Measurements from ENCODE around the gene GLI3.
A peak's percentile ranks its signal among the peaks of the same experiment; 100 is the strongest.
"Not testable (repeated sequence)": the region's sequence is repeated elsewhere in the genome, so short reads cannot be mapped to it uniquely, and the experiment has no call there.

GLI3 gene

DNA sequence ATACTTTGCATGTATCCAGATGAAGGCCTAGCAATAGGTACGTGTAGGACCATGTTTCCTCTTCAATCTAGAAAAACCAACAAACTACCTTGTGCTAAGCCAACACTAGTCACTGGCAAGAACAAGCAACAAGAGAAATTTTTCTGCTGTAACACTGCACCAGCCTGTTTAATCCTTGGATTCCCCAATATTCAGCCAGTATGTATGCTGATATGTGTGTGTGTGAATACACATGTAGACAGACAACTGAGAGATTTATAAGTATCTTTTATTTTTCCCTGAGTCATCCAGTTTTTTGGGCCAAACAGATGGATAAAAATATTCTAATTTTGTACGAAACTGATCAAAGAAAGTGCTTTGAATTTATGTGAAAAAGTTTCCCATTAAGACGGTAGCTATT lies 26.2 kb downstream of the GLI3 start:
- peak; percentile 48 for DNase-seq

DNA sequence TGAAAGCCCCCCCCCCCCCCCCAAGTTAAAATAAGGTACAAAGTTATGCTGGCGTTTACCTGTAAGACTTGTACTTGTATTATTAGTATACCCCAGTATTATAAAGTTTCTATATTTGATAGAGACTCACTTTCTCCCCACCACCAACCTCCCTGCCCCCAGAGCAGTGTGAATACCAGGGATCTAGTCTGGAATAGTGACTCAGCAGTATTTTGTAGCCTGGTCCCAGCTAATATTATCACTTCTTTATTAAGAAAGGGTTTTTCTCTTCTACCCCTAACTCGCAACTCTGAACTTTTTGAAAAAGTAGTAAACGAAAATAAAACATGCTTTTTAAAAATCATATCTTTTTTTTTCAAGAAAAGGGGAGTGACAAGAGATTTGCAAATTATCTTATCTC lies 26.7 kb downstream of the GLI3 start:
- peak; percentile 36 for DNase-seq

DNA sequence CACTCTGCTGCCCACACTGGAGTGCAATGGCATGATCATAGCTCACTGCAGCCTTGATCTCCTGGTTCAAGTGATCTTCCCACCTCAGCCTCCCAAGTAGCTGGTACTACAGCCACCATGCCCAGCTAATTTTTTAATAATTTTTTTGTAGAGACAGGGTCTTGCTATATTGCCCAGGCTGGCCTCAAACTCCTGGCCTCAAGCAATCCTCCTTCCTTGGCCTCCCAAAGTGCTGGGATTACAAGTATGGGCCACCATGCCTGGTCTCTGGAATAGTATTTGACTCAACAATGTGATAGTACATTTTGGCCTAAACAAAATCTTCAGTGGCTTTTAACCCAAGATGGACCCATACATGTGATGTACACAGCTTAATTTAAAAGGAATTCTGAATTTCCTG lies 27.9 kb downstream of the GLI3 start:
- DNase-seq: not testable (repeated sequence)

DNA sequence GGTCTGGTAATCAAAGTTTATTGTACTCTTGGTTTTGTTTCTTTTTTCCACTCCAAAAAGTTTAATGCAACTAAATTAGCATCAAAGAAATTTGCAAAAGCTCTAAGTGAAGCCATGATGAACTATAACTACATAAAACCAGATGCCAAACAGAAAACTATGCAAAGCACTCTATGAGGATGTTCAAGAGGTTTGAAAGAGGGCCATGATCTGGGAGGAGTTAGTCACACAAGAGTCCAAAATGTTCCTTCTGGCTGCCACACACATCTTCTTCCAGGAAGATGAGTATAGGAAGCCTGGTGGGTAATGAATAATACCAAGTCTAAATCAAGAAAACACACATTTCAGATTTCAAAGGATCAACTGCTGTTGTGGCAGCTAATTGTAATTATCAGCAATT lies 28.4 kb downstream of the GLI3 start:
- DNase-seq: peak; percentile 64

DNA sequence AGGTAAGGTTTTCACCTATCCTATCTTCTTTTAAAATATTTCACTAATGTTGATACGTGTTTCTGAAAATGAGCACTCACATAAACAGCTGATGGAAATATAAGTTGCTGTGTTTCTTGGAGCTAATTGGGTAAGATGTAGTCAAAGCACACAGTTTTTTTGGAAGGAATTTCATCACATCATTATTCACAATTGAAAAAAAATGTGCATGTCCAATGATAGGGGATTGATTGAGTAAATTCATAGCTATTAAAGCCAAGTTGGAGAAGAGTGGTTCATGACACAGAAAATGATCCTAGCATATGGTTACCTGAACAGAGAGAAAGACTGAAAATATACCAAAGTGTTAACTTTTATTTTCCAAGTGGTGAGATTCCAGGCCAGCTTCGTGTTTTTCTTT lies 29.6 kb downstream of the GLI3 start:
- DNase-seq: no peak

DNA sequence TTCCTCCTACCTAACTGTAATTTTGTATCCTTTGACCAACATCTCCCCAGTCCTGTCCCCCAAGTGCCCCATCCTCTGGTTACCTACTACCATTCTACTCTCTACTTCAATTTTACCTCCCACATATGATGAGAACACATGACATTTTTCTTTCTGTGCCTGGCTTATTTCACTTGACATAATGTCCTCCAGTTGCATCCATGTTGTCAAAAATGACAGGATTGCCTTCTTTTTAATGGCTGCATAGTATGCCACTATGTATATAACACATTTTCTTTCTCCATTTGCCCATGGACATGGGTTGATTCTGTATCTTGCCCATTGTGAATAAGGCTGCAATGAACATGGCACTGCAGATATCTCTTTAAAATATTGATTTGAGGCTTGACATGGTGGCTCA lies 33.7 kb downstream of the GLI3 start:
- DNase-seq: no peak

DNA sequence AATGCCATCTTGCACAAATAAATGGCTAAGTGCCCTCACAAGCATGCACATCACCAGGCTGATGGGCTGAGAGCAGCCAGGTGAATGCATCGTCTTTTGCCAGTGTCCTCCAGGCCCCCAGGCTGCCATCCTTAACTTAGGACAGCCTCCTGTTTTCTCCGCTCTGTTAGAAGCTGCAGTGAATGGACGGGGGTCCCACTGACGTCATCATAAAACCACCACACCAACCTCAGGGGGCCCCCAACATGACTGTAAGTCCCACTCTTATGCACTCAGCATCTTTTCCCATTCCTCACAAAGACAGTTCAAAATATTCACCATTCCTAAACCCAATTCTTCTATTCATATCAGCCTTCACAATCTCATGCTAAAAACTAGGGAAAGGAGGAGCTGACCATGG lies 34.4 kb downstream of the GLI3 start:
- DNase-seq: no peak

DNA sequence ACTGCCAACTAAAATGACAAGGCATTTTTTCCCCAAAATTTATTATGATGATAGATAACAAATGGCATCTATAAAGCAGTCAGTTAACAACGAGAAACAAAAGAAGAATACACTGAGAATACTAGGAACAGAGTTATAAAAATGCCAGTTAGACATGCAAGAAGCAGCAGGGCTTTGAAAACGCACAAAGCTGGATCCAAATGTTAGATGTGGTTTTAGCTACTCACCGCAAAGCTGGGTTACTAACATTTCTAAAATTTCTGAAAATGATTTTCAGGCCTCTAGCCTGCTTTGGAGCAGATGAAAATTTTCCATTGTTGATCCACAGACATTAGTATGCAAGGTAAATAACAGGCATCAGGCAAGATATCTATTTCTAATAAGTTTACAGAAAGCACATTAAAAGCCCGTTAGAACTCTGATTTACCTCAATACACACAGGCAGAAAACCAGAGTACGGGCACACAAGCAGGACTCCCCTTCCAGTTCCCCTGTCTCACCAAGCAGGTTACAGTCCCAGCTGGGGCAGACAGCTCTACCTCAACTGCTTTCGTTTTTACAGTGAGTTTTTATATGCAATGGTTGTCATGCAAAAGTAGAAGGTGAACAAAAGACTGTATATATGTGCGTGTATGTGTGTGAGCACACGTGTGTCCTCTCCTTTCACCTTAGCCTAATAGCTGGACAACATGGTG lies 37.9 kb downstream of the GLI3 start:
- DNase-seq: peak; percentile 91

DNA sequence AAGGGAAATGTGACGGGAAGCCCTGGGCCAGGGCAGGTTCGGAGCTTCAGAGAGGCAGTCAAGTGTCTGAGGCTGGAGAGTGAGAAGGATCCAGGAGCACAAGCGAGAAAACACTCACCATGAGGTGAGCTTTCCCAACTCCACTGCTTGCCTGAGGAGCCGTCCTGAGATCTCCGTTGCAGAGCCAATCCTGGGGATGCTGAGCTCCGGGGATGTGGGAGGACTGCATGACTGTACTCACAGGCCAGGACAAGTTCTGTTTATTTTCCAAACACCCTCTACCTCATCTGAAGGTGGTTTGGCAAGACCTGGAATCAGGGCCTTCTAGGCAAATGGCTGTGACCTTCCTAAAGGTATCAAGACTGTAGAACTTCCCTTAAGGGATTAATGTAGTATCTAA lies 38.7 kb downstream of the GLI3 start:
- DNase-seq: no peak

DNA sequence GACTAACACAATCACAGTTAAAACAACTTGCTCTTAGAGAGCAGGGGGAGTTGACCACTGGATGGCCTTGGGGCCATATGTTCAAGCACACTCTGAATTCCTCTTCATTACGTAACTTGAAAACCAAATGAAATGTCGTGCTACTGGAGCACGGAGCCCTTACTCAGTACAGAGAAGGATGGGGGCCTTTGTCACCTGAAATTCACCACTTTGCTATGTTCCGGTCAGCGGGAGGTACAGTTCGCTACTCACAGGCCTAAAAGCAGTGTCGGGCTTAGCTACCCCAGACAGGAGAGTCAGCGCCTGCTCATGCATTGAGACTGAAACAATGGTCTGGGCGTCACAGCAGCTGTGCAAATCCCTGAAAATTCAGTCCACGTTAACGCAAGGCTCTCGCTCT lies 39.6 kb downstream of the GLI3 start:
- peak; percentile 76 for DNase-seq

DNA sequence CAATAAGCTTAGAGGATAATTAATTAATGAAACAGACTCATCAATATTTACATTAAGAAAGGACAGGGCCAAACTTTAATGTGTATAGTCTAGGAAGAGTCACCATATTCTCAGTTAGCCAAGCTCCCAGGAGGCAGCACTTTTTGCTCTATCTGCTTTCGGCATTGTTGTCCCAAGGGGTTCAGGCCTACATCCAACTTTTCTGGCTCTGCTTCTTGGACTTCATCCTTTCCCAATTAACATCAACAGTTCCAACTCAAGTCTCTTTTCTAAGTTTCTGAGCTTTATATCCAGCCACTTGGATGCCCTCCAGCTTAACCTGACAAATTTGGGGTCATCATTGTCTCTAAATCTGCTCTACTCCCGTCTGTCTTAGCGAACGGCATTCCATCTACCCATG lies 42.8 kb downstream of the GLI3 start:
- peak; percentile 40 for DNase-seq

DNA sequence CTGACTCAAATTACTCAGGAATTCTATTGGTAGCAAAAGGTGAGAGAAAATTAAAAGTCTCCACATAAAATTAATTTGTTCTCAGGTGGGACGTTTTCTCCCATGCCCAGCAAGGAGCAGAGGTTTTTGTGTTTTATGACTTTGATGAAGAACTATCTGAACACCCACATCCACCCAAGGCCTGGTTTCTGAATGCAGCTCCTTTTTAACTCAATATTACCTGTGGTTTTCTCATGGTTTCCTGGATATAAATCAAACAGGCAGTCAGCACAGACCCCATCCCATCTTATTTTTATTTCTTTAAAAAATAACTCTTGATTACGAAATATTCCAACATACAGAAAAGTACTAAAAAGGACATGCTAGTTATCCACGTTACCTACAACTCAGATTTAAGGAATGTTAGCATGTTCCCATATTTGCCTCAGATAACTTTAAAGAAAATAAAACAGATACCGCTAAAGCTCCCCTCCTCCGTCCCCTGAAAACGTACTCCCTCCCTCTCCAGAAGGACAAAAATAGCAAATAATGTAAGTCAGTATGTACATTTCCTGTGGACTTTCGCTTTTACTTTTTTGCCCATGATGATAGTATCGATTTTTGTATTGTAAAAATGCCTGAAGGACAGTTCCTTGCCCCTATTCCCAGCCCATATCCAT lies 43.4 kb downstream of the GLI3 start:
- DNase-seq: peak; percentile 81

DNA sequence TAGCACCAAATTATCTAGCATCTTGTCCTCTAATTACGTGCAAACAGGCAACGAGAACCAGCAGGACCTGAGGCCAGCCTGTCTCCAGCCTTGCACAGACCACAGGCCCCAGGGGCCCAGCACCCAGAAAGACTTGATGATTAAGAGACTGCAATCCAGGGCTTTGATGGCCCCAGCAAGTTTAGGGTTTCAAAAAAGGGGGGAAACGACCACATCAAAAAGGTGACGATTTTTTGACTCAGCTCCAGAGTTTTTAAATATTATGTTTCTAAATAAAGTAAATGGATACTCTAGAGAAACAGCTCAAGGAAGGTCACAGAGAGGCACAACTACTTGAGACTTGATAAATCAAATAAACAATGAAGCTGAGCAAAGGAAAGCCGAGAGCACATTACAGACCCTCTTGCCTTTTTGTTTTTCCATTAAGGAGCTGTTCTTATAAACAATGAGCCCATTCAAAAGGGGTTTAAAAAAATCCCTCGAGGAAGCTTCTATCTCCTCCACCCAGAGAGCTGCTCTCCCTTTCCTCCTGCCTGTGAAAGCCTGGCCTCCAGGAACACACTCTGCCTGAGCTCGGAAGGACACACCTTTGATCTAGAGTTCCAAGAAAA lies 44.1 kb downstream of the GLI3 start:
- peak; percentile 70 for DNase-seq

DNA sequence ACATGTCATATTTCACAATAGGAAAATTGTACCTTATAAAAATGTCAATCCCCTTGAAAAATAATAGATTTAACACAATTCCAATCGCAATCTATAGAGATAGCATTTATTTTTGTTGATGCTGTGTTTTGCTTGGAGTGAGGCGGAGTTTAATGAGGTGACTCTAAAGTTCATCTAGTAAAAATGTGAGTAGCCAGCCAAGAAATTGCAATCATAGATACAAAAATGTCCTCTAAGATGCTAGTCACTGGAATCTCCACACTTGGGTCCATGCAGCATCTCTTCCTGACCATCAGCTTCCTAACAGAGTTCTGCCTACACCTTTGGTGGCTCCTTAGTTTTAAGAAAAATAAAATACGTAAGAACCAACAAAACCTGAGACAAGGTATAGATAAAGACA lies 44.9 kb downstream of the GLI3 start:
- DNase-seq: peak; percentile 20

DNA sequence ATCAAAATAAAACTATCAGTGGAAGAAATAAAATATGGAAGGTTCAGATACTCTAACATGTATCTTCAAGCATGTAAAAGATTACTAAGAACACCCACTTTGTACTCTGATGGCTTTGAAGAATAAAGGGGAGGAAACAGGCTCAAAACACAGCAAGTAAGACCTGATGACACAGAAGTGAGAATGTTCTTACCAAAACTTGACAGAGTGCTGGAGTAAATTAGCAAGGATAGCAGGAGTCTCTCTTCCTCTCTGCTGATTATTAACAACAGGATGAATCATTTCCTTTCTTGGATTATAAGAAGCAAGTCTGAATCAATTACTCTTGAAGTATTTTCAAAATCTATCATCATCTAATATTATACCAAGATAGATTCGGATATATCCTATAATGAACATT lies 47.5 kb downstream of the GLI3 start:
- DNase-seq: peak; percentile 62

DNA sequence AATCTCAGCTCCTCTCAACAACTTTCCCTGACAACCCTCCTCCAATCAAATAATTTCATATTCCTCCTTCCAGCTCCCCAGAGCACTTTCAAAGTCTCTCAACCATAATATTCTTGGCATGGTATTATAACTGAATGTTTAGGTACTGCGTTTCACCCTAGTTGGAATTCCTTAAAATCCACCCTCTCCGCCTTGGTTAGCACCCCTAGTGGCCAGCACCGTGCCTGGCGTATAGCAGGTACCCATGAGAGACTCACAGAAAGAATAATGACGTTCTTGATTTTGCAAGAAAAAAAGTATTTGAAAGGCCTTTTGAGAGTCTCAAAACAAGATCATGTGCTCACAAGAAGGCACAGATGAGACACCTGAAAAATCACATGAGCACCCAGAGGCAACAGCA lies 50.9 kb downstream of the GLI3 start:
- no peak for DNase-seq

DNA sequence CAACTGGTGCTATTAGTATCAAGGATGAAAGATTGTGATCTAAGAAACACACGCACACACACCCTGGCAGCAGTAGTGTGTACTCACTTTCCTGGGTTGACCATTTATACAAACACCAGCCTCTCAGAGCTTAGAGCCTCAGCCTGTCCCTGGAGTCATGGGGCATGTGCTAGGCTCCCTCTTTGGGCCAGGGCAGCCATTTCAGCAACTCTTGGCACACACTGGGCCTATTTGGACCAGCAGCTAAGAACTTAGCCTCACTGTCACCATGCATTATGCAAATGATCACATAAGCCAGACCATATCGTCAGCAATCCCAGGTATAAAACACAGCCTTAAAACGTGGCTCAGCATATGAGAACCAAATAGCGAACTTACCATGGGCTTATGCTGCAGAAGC lies 51.3 kb downstream of the GLI3 start:
- no peak for DNase-seq

DNA sequence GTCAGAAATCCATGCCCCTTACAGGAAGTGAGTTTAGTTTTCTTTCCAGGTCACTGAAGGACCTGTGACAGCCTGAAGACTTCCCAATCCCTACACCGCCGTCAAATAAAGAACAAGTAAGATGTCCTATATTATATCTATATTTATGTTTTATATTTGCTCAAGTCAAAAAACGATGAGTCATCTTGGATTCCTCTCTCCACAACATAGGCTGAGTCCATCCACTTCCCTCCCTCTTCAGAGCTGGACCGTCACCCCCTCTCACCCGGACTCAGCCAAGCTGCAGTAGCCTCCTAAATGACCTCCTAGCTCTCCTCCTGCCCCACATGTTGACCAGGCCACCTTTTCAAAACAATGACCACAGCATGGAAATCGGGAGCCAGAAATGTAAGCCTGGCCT lies 53.5 kb downstream of the GLI3 start:
- DNase-seq: peak; percentile 13

DNA sequence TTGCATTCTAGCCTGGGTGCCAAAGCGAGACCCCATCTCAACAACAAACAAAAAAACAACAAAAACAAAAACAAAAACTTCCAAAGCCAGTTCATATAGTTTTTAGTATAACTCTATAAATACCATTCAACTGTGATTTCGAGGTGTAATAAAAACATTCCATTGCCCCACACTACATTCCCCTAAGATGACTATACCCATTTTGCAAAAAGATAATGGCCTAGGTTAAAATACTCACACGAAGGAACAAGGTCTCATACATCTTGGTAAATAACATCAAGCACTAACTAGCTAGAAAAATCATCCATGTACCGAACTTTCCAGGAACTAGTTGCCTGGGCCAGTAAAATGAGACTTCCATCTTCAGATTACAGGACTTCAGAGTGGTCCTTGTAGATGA lies 55.4 kb downstream of the GLI3 start:
- DNase-seq: peak; percentile 16

DNA sequence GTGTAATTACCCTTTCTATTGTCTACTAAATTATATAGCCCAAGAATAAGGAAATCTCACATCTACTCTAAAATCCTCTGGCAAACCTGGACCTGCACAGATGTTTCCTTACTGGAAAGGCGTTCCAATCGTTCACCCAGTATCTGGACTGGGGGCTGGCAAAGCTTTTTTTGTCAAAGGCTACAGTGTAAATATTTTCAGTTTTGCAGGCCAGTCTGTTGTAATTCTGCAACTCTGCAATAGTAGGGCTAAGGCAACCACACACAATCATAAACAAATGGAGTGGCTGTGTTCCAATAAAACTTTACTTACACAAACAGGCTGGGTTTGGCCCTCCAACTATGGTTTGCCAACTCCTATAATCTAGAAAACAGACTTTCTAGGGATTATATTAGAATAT lies 56.2 kb downstream of the GLI3 start:
- no peak for DNase-seq

DNA sequence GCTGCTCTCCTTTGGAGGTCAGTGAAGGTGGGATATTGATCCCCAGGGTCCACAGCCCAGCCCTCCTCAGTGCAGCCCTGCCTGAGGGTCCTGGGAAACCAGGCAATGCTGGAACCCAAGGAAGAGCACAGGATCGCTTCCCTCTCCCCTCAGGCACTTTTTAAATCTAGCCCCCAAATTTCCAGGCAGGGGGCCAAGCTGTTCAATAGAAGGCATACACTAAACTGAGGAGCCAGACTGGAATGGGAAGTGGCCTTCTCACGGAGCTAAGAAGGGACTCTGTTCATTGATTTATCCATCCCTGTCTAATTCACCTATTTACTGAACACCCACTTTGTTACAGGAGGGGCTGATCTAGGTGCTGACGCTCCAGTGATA lies 60.3 kb downstream of the GLI3 start:
- no peak for DNase-seq

DNA sequence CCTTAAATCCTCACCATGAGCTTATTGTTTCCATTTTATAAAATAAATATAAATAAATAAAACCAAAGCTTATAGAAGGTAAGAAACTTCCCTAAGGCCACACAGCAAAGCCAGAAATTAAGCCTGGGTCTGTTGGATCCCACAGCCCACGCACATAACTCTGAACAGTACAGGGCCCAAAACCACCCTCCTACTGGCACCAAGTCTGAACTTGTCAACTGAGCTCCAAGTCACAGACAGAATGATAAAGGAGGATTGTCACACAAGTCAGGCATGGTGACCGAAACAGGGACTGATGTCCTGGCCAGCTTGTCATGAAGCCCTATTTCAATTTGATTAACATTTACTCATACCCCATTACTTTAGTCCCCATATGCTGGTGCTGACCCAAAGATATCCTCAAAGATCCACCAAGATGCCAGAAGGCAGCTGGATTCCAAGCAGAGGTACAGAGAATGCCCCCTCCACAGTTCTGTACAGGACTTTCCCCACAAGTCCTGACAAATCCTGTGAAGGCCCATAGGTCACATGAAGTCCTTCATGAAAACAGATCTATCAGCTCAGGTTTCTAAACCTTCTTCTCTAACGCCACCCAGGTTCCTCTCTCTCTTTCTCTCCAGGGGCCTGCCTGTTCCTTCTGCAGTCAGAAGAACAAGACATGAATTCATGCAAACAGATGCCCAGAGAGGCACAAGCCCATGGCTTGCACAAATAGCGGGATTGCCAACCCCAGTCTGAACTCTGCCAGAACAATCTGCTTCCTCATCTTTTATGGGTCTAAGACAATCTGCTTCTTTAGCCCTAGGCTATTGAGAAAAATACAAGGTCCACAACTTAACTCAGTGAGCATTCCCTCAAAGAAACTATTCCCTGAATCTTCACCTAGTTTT lies 60.9 kb downstream of the GLI3 start:
- DNase-seq: no peak

DNA sequence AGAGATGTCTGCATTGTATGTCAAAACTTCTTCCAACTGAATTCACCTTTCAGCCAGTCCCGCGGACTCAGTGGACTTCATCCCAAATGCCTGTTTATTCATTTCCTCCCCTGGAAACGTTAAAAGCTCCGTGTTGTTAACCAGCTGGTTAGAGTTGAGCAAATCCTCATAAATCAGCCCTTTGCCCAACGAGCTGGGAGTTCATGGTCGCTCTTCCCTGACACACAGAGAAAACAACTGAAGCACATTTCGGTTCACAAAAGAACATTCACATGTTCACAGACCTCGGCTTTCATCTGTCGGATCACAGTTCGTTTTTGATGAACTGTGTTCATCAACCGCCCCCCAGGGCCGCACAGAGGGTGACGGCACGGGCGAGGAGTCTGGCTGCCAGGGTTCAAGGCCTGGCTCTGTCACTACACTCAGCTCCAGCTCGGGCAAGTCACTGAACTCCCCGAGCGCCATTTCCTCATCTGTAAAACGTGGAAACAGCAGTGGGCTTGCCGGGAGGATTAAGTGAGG lies 62.6 kb downstream of the GLI3 start:
- peak; percentile 37 for DNase-seq
